ENCODE results near the gene SMIM10. TPM values are rescaled to one million over a fixed set of nuclear protein-coding genes. Genes with fewer than 3 reads are reported as not detected.

SMIM10 gene
- total and polyA plus RNA-seq, 2 of the 13 experiments (the other 11 are each of a cell fraction or from before 2014, with no cell fraction given), result not detected

GRCh38 chrX:134948333-134949241 lies 42.2 kb upstream of the SMIM10 start (continued):
- peak in 1 of 2 experiments; percentile 53; a peak in 1 of 4 replicates for TF ChIP-seq ATF4 (CRISPR knock-in tag; IDR thresholded peaks at IDR 0.05)
- no peak for TF ChIP-seq RBFOX2 (IDR thresholded peaks at IDR 0.05; ENCODE audit: low read depth, low read length)
- TF ChIP-seq ZNF510 (CRISPR knock-in tag; IDR thresholded peaks at IDR 0.05; ENCODE audit: low read depth), result no peak
- no peak for TF ChIP-seq SOX13 (IDR thresholded peaks at IDR 0.05)
- peak in 1 of 2 experiments; percentile 38; a peak in 1 of 4 replicates for TF ChIP-seq SOX13 (CRISPR knock-in tag; conservative IDR thresholded peaks at IDR 0.05 in 1 of 2, IDR thresholded peaks at IDR 0.05 in 1 of 2)
- no peak for TF ChIP-seq SRF (IDR thresholded peaks at IDR 0.05; ENCODE audit: low read depth, low read length)
- no peak for TF ChIP-seq HOXA3 (CRISPR knock-in tag; IDR thresholded peaks at IDR 0.05)
- peak; percentile 66 for TF ChIP-seq ARID5B (CRISPR knock-in tag; IDR thresholded peaks at IDR 0.05)
- TF ChIP-seq NR2C2 (CRISPR knock-in tag; IDR thresholded peaks at IDR 0.05; ENCODE audit: borderline replicate concordance), result peak; percentile 48; the same call in 1 of the 2 replicates
- no peak for TF ChIP-seq NCOA5 (CRISPR knock-in tag; IDR thresholded peaks at IDR 0.05)
- no peak for TF ChIP-seq GRHL1 (CRISPR knock-in tag; conservative IDR thresholded peaks at IDR 0.05)
- no peak for TF ChIP-seq ZNF691 (CRISPR knock-in tag; IDR thresholded peaks at IDR 0.05; ENCODE audit: borderline replicate concordance, low read depth)
- no peak for TF ChIP-seq MEIS2 (CRISPR knock-in tag; IDR thresholded peaks at IDR 0.05)
- TF ChIP-seq MAZ (IDR thresholded peaks at IDR 0.05; ENCODE audit: borderline replicate concordance, low read depth, low read length), result no peak
- no peak for TF ChIP-seq MAZ (CRISPR knock-in tag; IDR thresholded peaks at IDR 0.05; ENCODE audit: low read depth)
- TF ChIP-seq ATF2 (CRISPR knock-in tag; IDR thresholded peaks at IDR 0.05), result no peak
- no peak for TF ChIP-seq MTA3 (CRISPR knock-in tag; IDR thresholded peaks at IDR 0.05)
- no peak for TF ChIP-seq DRAP1 (CRISPR knock-in tag; IDR thresholded peaks at IDR 0.05)
